ENCODE results near the gene ACRBP. TPM values are rescaled to one million over a fixed set of nuclear protein-coding genes. Genes with fewer than 3 reads are reported as not detected.

The ACRBP gene
- 10.5 TPM for polyA plus RNA-seq (2013, experiment 1 of 4)
- polyA plus RNA-seq (2013, experiment 2 of 4) = 6.0 TPM
- polyA plus RNA-seq (2013, experiment 3 of 4) = 3.3 TPM
- polyA plus RNA-seq (2013, experiment 4 of 4) = 6.0 TPM

- Histone ChIP-seq H3K9me3 (ENCODE audit: control insufficient read depth, low read length) (no peaks in the 10 kb centered on the region), H3K27me3 (ENCODE audit: control insufficient read depth, insufficient read depth, low read length, poor library complexity, severe bottlenecking) (no peaks in the 10 kb centered on the region), H3K4me1 (ENCODE audit: control insufficient read depth, insufficient read depth, low read length) (no peaks in the 10 kb centered on the region), H3K27ac (ENCODE audit: insufficient read depth, low read depth, low read length, poor library complexity, severe bottlenecking) (no peak within 1 kb of the TSS), H3K36me3 (ENCODE audit: control insufficient read depth, insufficient read depth, low read length) (peaks cover 22% of the 10 kb centered on the region), H3K4me3 (ENCODE audit: insufficient read depth, low read depth, low read length) (peak within 1 kb of the TSS; percentile 40)
- whole genome bisulfite sequencing, 2 experiments = 39 to 40% methylated on average over 38 of the region's 38 CpGs
These were observed at the start of gene ACRBP for GRCh38 chr12:6647083-6647604. TSS of gene ACRBP (minus strand) at chr12:6647432. CDS start at chr12:6647366, 66 bp downstream.

GRCh38 chr12:6695313-6696045, 48.2 kb upstream of the ACRBP start:
- 88 to 94% methylated on average over 11 of the region's 11 CpGs for WGBS, 2 experiments
- Histone ChIP-seq H3K36me3 (ENCODE audit: control insufficient read depth, insufficient read depth, low read length) (no peaks in the 10 kb centered on the region), H3K9me3 (ENCODE audit: control insufficient read depth, low read length) (no peaks in the 10 kb centered on the region), H3K4me1 (ENCODE audit: control insufficient read depth, insufficient read depth, low read length) (peaks cover 12% of the 10 kb centered on the region), H3K4me3 (ENCODE audit: insufficient read depth, low read depth, low read length) (no peak overlapping the region), H3K27me3 (ENCODE audit: control insufficient read depth, insufficient read depth, low read length, poor library complexity, severe bottlenecking) (peaks cover 24% of the 10 kb centered on the region), H3K27ac (ENCODE audit: insufficient read depth, low read depth, low read length, poor library complexity, severe bottlenecking) (no peak overlapping the region)

GRCh38 chr12:6694701-6695100, 47.5 kb upstream of the ACRBP start:
- H3K36me3 ChIP-seq (ENCODE audit: control insufficient read depth, insufficient read depth, low read length) = no peaks in the 10 kb centered on the region
- H3K4me3 ChIP-seq (ENCODE audit: insufficient read depth, low read depth, low read length) = no peak overlapping the region
- H3K9me3 ChIP-seq (ENCODE audit: control insufficient read depth, low read length) = no peaks in the 10 kb centered on the region
- WGBS, 2 experiments = 91 to 96% methylated on average over 9 of the region's 9 CpGs
- H3K27me3 ChIP-seq (ENCODE audit: control insufficient read depth, insufficient read depth, low read length, poor library complexity, severe bottlenecking) = peaks cover 16% of the 10 kb centered on the region
- no peak overlapping the region for H3K27ac ChIP-seq (ENCODE audit: insufficient read depth, low read depth, low read length, poor library complexity, severe bottlenecking)
- H3K4me1 ChIP-seq (ENCODE audit: control insufficient read depth, insufficient read depth, low read length) = peaks cover 16% of the 10 kb centered on the region

- peaks cover 8% of the 10 kb centered on the region for H3K27me3 ChIP-seq (ENCODE audit: control insufficient read depth, insufficient read depth, low read length, poor library complexity, severe bottlenecking)
- H3K9me3 ChIP-seq (ENCODE audit: control insufficient read depth, low read length) = no peaks in the 10 kb centered on the region
- 90 to 92% methylated on average over 4 of the region's 4 CpGs for WGBS, 2 experiments
- peaks cover 9% of the 10 kb centered on the region for H3K4me1 ChIP-seq (ENCODE audit: control insufficient read depth, insufficient read depth, low read length)
- no peak overlapping the region for H3K27ac ChIP-seq (ENCODE audit: insufficient read depth, low read depth, low read length, poor library complexity, severe bottlenecking)
- no peak overlapping the region for H3K4me3 ChIP-seq (ENCODE audit: insufficient read depth, low read depth, low read length)
- no peaks in the 10 kb centered on the region for H3K36me3 ChIP-seq (ENCODE audit: control insufficient read depth, insufficient read depth, low read length)
These were observed 46.7 kb upstream of the ACRBP start for GRCh38 chr12:6693832-6694355.

- no peaks in the 10 kb centered on the region for H3K9me3 ChIP-seq (ENCODE audit: control insufficient read depth, low read length)
- WGBS, 2 experiments = 50 to 71% methylated on average over 1 to 2 of the region's 2 CpGs
- H3K4me1 ChIP-seq (ENCODE audit: control insufficient read depth, insufficient read depth, low read length) = peaks cover 4% of the 10 kb centered on the region
- H3K27me3 ChIP-seq (ENCODE audit: control insufficient read depth, insufficient read depth, low read length, poor library complexity, severe bottlenecking) = no peaks in the 10 kb centered on the region
- no peak overlapping the region for H3K4me3 ChIP-seq (ENCODE audit: insufficient read depth, low read depth, low read length)
- H3K36me3 ChIP-seq (ENCODE audit: control insufficient read depth, insufficient read depth, low read length) = no peaks in the 10 kb centered on the region
- H3K27ac ChIP-seq (ENCODE audit: insufficient read depth, low read depth, low read length, poor library complexity, severe bottlenecking) = no peak overlapping the region
These were observed 45.7 kb upstream of the ACRBP start for GRCh38 chr12:6692888-6693287.

GRCh38 chr12:6691473-6691872, 44.2 kb upstream of the ACRBP start:
- 88% methylated on average over 4 of the region's 4 CpGs for WGBS, 2 experiments

GRCh38 chr12:6688999-6689882, 42.0 kb upstream of the ACRBP start, which contains the start of gene ZNF384:
TSS of gene ZNF384 (minus strand) at chr12:6689375. CDS start at chr12:6679520, 9,855 bp downstream.
- no peaks in the 10 kb centered on the region for H3K27me3 ChIP-seq (ENCODE audit: control insufficient read depth, insufficient read depth, low read length, poor library complexity, severe bottlenecking)
- peak within 1 kb of the TSS; percentile 93 for H3K27ac ChIP-seq (ENCODE audit: insufficient read depth, low read depth, low read length, poor library complexity, severe bottlenecking)
- H3K4me3 ChIP-seq (ENCODE audit: insufficient read depth, low read depth, low read length) = peak within 1 kb of the TSS; percentile 85
- peaks cover 13% of the 10 kb centered on the region for H3K4me1 ChIP-seq (ENCODE audit: control insufficient read depth, insufficient read depth, low read length)
- H3K9me3 ChIP-seq (ENCODE audit: control insufficient read depth, low read length) = no peaks in the 10 kb centered on the region
- H3K36me3 ChIP-seq (ENCODE audit: control insufficient read depth, insufficient read depth, low read length) = no peaks in the 10 kb centered on the region
- 0% methylated on average over 67 to 70 of the region's 72 CpGs for WGBS, 2 experiments

More at GRCh38 chr12:6691473-6691872, 44.2 kb upstream of the ACRBP start:
- Histone ChIP-seq H3K27ac (ENCODE audit: insufficient read depth, low read depth, low read length, poor library complexity, severe bottlenecking) (no peak overlapping the region), H3K27me3 (ENCODE audit: control insufficient read depth, insufficient read depth, low read length, poor library complexity, severe bottlenecking) (no peaks in the 10 kb centered on the region), H3K9me3 (ENCODE audit: control insufficient read depth, low read length) (no peaks in the 10 kb centered on the region), H3K36me3 (ENCODE audit: control insufficient read depth, insufficient read depth, low read length) (no peaks in the 10 kb centered on the region), H3K4me1 (ENCODE audit: control insufficient read depth, insufficient read depth, low read length) (peaks cover 13% of the 10 kb centered on the region), H3K4me3 (ENCODE audit: insufficient read depth, low read depth, low read length) (no peak overlapping the region)

GRCh38 chr12:6688543-6688998, 41.3 kb upstream of the ACRBP start:
- Histone ChIP-seq H3K36me3 (ENCODE audit: control insufficient read depth, insufficient read depth, low read length) (no peaks in the 10 kb centered on the region), H3K4me1 (ENCODE audit: control insufficient read depth, insufficient read depth, low read length) (peaks cover 13% of the 10 kb centered on the region), H3K27me3 (ENCODE audit: control insufficient read depth, insufficient read depth, low read length, poor library complexity, severe bottlenecking) (no peaks in the 10 kb centered on the region), H3K27ac (ENCODE audit: insufficient read depth, low read depth, low read length, poor library complexity, severe bottlenecking) (peak overlapping the region; percentile 93), H3K4me3 (ENCODE audit: insufficient read depth, low read depth, low read length) (peak overlapping the region; percentile 85), H3K9me3 (ENCODE audit: control insufficient read depth, low read length) (no peaks in the 10 kb centered on the region)
- WGBS, 2 experiments = 0 to 1% methylated on average over 13 of the region's 13 CpGs

- no peaks in the 10 kb centered on the region for H3K9me3 ChIP-seq (ENCODE audit: control insufficient read depth, low read length)
- 94 to 99% methylated on average over 3 of the region's 3 CpGs for WGBS, 2 experiments
- H3K27ac ChIP-seq (ENCODE audit: insufficient read depth, low read depth, low read length, poor library complexity, severe bottlenecking) = no peak overlapping the region
- no peaks in the 10 kb centered on the region for H3K36me3 ChIP-seq (ENCODE audit: control insufficient read depth, insufficient read depth, low read length)
- H3K4me3 ChIP-seq (ENCODE audit: insufficient read depth, low read depth, low read length) = no peak overlapping the region
- H3K4me1 ChIP-seq (ENCODE audit: control insufficient read depth, insufficient read depth, low read length) = peaks cover 13% of the 10 kb centered on the region
- H3K27me3 ChIP-seq (ENCODE audit: control insufficient read depth, insufficient read depth, low read length, poor library complexity, severe bottlenecking) = no peaks in the 10 kb centered on the region
These were observed 38.6 kb upstream of the ACRBP start for GRCh38 chr12:6685814-6686213.
